Measurements from ENCODE around the gene PID1. TPM values are rescaled to one million over a fixed set of nuclear protein-coding genes. Genes with fewer than 3 reads are reported as not detected.

PID1 gene
- total RNA-seq, 1 experiment from 2014 or later: 0.15 TPM

- Histone ChIP-seq H3K27me3 (ENCODE audit: insufficient read depth, low read length) (no peaks in the 10 kb centered on the region), H3K27ac (ENCODE audit: low read depth, low read length) (no peak overlapping the region), H4K20me1 (ENCODE audit: insufficient read depth) (no peaks in the 10 kb centered on the region), H3K4me2 (ENCODE audit: low read length) (no peak overlapping the region), H2AFZ (ENCODE audit: low read depth, low read length, poor library complexity, severe bottlenecking) (no peak overlapping the region), H3K9me3 (ENCODE audit: control insufficient read depth in 1 of 2, insufficient read depth in 1 of 2, low read depth in 1 of 2, low read length in 2 of 2) (no peaks in the 10 kb centered on the region), H3K9ac (ENCODE audit: low read length) (no peak overlapping the region), H3K4me3 (replicated peaks in 1 of 2; ENCODE audit: low read depth in 1 of 2, low read length in 2 of 2) (no peak overlapping the region), H3K4me1 (ENCODE audit: control insufficient read depth in 1 of 2, insufficient read depth in 2 of 2, low read length in 2 of 2) (no peaks in the 10 kb centered on the region), H3K36me3 (ENCODE audit: control insufficient read depth in 1 of 2, insufficient read depth in 2 of 2, low read length in 2 of 2) (no peaks in the 10 kb centered on the region), H3K79me2 (ENCODE audit: insufficient read depth, low read length) (no peaks in the 10 kb centered on the region), H3K9me2 (ENCODE audit: insufficient read depth) (no peaks in the 10 kb centered on the region)
- POLR2A ChIA-PET: no interaction called here
- RAD21 ChIA-PET (ENCODE audit: low non-redundant PET in 1 of 2, low total read pairs in 2 of 2, uncharacterized antibody in 2 of 2, unreplicated experiment in 2 of 2): no interaction called here
- no TSS peak for BruUV-seq (replicated peaks)
- ATAC-seq (no peak), DNase-seq (ENCODE audit: low read depth, low spot score) (no peak)
- intact Hi-C loops (cut with micrococcal nuclease): no loop called here
- CTCF ChIA-PET: no interaction called here
- TF ChIP-seq CEBPB (IDR thresholded peaks at IDR 0.05; ENCODE audit: low read depth): no peak
- no peak for TF ChIP-seq EZH2 (IDR thresholded peaks at IDR 0.05)
- no peak for TF ChIP-seq TCF7L2 (IDR thresholded peaks at IDR 0.05; ENCODE audit: borderline replicate concordance, extremely low read depth, insufficient read depth, insufficient read length)
- no peak for TF ChIP-seq ZFX (IDR thresholded peaks at IDR 0.05)
- TF ChIP-seq FOSL1 (IDR thresholded peaks at IDR 0.05; ENCODE audit: low read depth): no peak
- no peak for TF ChIP-seq EZH2phosphoT487 (IDR thresholded peaks at IDR 0.05; ENCODE audit: borderline replicate concordance)
- no peak for TF ChIP-seq JUND (IDR thresholded peaks at IDR 0.05)
- TF ChIP-seq CBX3 (IDR thresholded peaks at IDR 0.05; ENCODE audit: low read depth): no peak
- TF ChIP-seq POLR2A (IDR thresholded peaks at IDR 0.05; ENCODE audit: borderline replicate concordance, extremely low read depth, insufficient read depth, insufficient read length): no peak
- TF ChIP-seq, protein P1, sequence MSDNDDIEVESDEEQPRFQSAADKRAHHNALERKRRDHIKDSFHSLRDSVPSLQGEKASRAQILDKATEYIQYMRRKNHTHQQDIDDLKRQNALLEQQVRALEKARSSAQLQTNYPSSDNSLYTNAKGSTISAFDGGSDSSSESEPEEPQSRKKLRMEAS (IDR thresholded peaks at IDR 0.05): no peak
- TF ChIP-seq ELF1 (IDR thresholded peaks at IDR 0.05; ENCODE audit: borderline replicate concordance, low read depth): no peak
- TF ChIP-seq EGR1 (IDR thresholded peaks at IDR 0.05; ENCODE audit: low read depth): no peak
- no peak for TF ChIP-seq POLR2AphosphoS5 (IDR thresholded peaks at IDR 0.05; ENCODE audit: low read depth, low read length)
Measured at GRCh38 chr2:229176136-229176535, 95.0 kb downstream of the PID1 start.

DNA sequence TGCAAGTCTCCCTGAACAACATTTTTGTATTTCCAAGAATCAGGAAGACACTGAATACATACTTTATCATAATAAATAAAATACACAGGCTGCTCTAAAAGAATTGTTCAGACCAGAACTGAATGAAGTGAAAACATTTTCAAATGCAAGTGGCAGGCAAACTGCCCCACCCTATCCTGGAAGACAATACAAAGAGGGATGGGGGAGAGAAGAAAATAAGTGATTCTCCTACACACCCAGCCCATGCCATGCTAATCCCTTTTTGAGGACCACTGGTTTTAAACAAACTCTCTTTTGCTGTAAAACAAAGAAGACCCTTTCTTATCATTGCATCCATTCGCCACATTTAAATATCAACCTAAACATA lies 95.6 kb downstream of the PID1 start:
- BruUV-seq (replicated peaks): no TSS peak
- no peak for TF ChIP-seq EGR1 (IDR thresholded peaks at IDR 0.05; ENCODE audit: low read depth)
- TF ChIP-seq, protein P2, sequence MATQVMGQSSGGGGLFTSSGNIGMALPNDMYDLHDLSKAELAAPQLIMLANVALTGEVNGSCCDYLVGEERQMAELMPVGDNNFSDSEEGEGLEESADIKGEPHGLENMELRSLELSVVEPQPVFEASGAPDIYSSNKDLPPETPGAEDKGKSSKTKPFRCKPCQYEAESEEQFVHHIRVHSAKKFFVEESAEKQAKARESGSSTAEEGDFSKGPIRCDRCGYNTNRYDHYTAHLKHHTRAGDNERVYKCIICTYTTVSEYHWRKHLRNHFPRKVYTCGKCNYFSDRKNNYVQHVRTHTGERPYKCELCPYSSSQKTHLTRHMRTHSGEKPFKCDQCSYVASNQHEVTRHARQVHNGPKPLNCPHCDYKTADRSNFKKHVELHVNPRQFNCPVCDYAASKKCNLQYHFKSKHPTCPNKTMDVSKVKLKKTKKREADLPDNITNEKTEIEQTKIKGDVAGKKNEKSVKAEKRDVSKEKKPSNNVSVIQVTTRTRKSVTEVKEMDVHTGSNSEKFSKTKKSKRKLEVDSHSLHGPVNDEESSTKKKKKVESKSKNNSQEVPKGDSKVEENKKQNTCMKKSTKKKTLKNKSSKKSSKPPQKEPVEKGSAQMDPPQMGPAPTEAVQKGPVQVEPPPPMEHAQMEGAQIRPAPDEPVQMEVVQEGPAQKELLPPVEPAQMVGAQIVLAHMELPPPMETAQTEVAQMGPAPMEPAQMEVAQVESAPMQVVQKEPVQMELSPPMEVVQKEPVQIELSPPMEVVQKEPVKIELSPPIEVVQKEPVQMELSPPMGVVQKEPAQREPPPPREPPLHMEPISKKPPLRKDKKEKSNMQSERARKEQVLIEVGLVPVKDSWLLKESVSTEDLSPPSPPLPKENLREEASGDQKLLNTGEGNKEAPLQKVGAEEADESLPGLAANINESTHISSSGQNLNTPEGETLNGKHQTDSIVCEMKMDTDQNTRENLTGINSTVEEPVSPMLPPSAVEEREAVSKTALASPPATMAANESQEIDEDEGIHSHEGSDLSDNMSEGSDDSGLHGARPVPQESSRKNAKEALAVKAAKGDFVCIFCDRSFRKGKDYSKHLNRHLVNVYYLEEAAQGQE (IDR thresholded peaks at IDR 0.05; ENCODE audit: low read depth): no peak
- TF ChIP-seq TCF7L2 (IDR thresholded peaks at IDR 0.05; ENCODE audit: borderline replicate concordance, extremely low read depth, insufficient read depth, insufficient read length): no peak
- no peak for TF ChIP-seq EZH2phosphoT487 (IDR thresholded peaks at IDR 0.05; ENCODE audit: borderline replicate concordance)
- TF ChIP-seq FOSL1 (IDR thresholded peaks at IDR 0.05; ENCODE audit: low read depth): no peak
- TF ChIP-seq POLR2A (IDR thresholded peaks at IDR 0.05; ENCODE audit: borderline replicate concordance, extremely low read depth, insufficient read depth, insufficient read length): no peak
- TF ChIP-seq CEBPB (IDR thresholded peaks at IDR 0.05; ENCODE audit: low read depth): no peak
- no peak for TF ChIP-seq EZH2 (IDR thresholded peaks at IDR 0.05)
- TF ChIP-seq SP1 (IDR thresholded peaks at IDR 0.05; ENCODE audit: low read depth): no peak
- TF ChIP-seq, protein P1 (IDR thresholded peaks at IDR 0.05): no peak
- no peak for TF ChIP-seq ELF1 (IDR thresholded peaks at IDR 0.05; ENCODE audit: borderline replicate concordance, low read depth)
- no peak for TF ChIP-seq SIN3A (IDR thresholded peaks at IDR 0.05; ENCODE audit: low read depth)
- TF ChIP-seq SRF (IDR thresholded peaks at IDR 0.05; ENCODE audit: low read depth): no peak

More for the DNA sequence above, 95.6 kb downstream of the PID1 start:
- CTCF ChIA-PET: no interaction called here
- Histone ChIP-seq H3K27ac (ENCODE audit: low read depth, low read length) (no peak overlapping the region), H4K20me1 (ENCODE audit: insufficient read depth) (no peaks in the 10 kb centered on the region), H3K4me2 (ENCODE audit: low read length) (no peak overlapping the region), H2AFZ (ENCODE audit: low read depth, low read length, poor library complexity, severe bottlenecking) (no peak overlapping the region), H3K36me3 (ENCODE audit: control insufficient read depth in 1 of 2, insufficient read depth in 2 of 2, low read length in 2 of 2) (no peaks in the 10 kb centered on the region), H3K79me2 (ENCODE audit: insufficient read depth, low read length) (no peaks in the 10 kb centered on the region), H3K9ac (ENCODE audit: low read length) (no peak overlapping the region), H3K9me2 (ENCODE audit: insufficient read depth) (no peaks in the 10 kb centered on the region), H3K4me3 (replicated peaks in 1 of 2; ENCODE audit: low read depth in 1 of 2, low read length in 2 of 2) (no peak overlapping the region), H3K4me1 (ENCODE audit: control insufficient read depth in 1 of 2, insufficient read depth in 2 of 2, low read length in 2 of 2) (no peaks in the 10 kb centered on the region), H3K9me3 (ENCODE audit: control insufficient read depth in 1 of 2, insufficient read depth in 1 of 2, low read depth in 1 of 2, low read length in 2 of 2) (no peaks in the 10 kb centered on the region), H3K27me3 (ENCODE audit: insufficient read depth, low read length) (no peaks in the 10 kb centered on the region)
- intact Hi-C loops (cut with micrococcal nuclease): no loop called here
- DNase-seq (ENCODE audit: low read depth, low spot score) (no peak), ATAC-seq (no peak)
- POLR2A ChIA-PET: no interaction called here
- RAD21 ChIA-PET (ENCODE audit: low non-redundant PET in 1 of 2, low total read pairs in 2 of 2, uncharacterized antibody in 2 of 2, unreplicated experiment in 2 of 2): no interaction called here

Data from HCT116 (cell line).